Esophagus (tissue), 2 donors: Measurements from ENCODE around the gene SULF2. TPM values are rescaled to one million over a fixed set of nuclear protein-coding genes. Genes with fewer than 3 reads are reported as not detected.

Experiments used
- H3K27ac ChIP-seq, 2 donors: one replicate each; pipeline ENCODE4 v1.5.1; 2013; ENCODE audit warnings: low read depth in 2 of 2, mild to moderate bottlenecking in 2 of 2, inconsistent platforms in 1 of 2, low read length in 1 of 2, moderate library complexity in 1 of 2
- H3K27me3 ChIP-seq, 2 donors: one replicate each; pipeline ENCODE4 v1.6.1; 2013; ENCODE audit warnings: low read length in 2 of 2, control low read depth in 1 of 2, mild to moderate bottlenecking in 1 of 2; ENCODE audit not compliant: insufficient read depth in 2 of 2, control insufficient read depth in 1 of 2
- H3K36me3 ChIP-seq, 2 donors: one replicate each; pipeline ENCODE4 v1.6.1; 2013; ENCODE audit warnings: low read length in 1 of 2; ENCODE audit not compliant: control insufficient read depth in 2 of 2, insufficient read depth in 2 of 2
- H3K4me1 ChIP-seq, 2 donors: one replicate each; pipeline ENCODE4 v1.6.1; 2013; ENCODE audit warnings: low read length in 1 of 2; ENCODE audit not compliant: control insufficient read depth in 2 of 2, insufficient read depth in 2 of 2
- H3K4me3 ChIP-seq, 2 donors: one replicate each; pipeline ENCODE4 v1.5.1; 2013; ENCODE audit warnings: low read length in 2 of 2, mild to moderate bottlenecking in 2 of 2, low read depth in 1 of 2, moderate library complexity in 1 of 2
- H3K9me3 ChIP-seq, 2 donors: one replicate each; pipeline ENCODE4 v1.6.1; 2013; ENCODE audit warnings: mild to moderate bottlenecking in 2 of 2, low read depth in 1 of 2, low read length in 1 of 2, moderate library complexity in 1 of 2; ENCODE audit not compliant: control insufficient read depth in 2 of 2, insufficient read depth in 1 of 2
- WGBS, 2 donors: extraction: QIAGEN DNeasy Blood & Tissue Kit; methylation state at CpG; one replicate each; pipeline ENCODE4 v1.1.7; 2013; 5-methylcytosine and 5-hydroxymethylcytosine counted together
- polyA plus RNA-seq, 2 donors: library from polyadenylated mRNA; stranded (reverse); fragments of 200-250 nt; gene quantifications; one replicate each; pipeline ENCODE4 v1.2.3, GENCODE V29; 2013
- donor health status: healthy with polysubstance abuse.
- donor health status: Bipolar disorder and iron deficiency.

The SULF2 gene
- polyA plus RNA-seq, 2 donors, result 47.3 to 153 TPM

GRCh38 chr20:47699818-47700217 lies 85.5 kb downstream of the SULF2 start:
- H3K4me1 ChIP-seq, result no peaks in the 10 kb centered on the region
- H3K27me3 ChIP-seq, result no peaks in the 10 kb centered on the region
- 76 to 90% methylated on average over 1 of the region's 1 CpG for WGBS, 2 donors
- no peak overlapping the region for H3K27ac ChIP-seq
- H3K36me3 ChIP-seq, result peaks cover 10 to 20% of the 10 kb centered on the region in 2 donors
- H3K9me3 ChIP-seq, result peaks cover 0 to 5% of the 10 kb centered on the region in 2 donors
- H3K4me3 ChIP-seq, result no peak overlapping the region

- 88 to 92% methylated on average over 6 of the region's 6 CpGs for WGBS, 2 donors
- Histone ChIP-seq H3K27ac (no peak overlapping the region), H3K27me3 (no peaks in the 10 kb centered on the region), H3K4me1 (no peaks in the 10 kb centered on the region), H3K36me3 (peaks cover 10 to 30% of the 10 kb centered on the region in 2 donors), H3K4me3 (no peak overlapping the region), H3K9me3 (peaks cover 0 to 8% of the 10 kb centered on the region in 2 donors)
Observed at GRCh38 chr20:47698142-47698541, 87.1 kb downstream of the SULF2 start.

GRCh38 chr20:47696856-47697255 lies 88.4 kb downstream of the SULF2 start:
- H3K27me3 ChIP-seq, result no peaks in the 10 kb centered on the region
- WGBS, 2 donors, result 96% methylated on average over 11 of the region's 11 CpGs
- no peak overlapping the region for H3K27ac ChIP-seq
- peaks cover 10 to 28% of the 10 kb centered on the region in 2 donors for H3K36me3 ChIP-seq
- no peaks in the 10 kb centered on the region for H3K4me1 ChIP-seq
- peaks cover 0 to 10% of the 10 kb centered on the region in 2 donors for H3K9me3 ChIP-seq
- no peak overlapping the region for H3K4me3 ChIP-seq

- H3K27ac ChIP-seq, result no peak overlapping the region
- H3K27me3 ChIP-seq, result no peaks in the 10 kb centered on the region
- no peaks in the 10 kb centered on the region for H3K4me1 ChIP-seq
- 93 to 94% methylated on average over 21 of the region's 21 CpGs for WGBS, 2 donors
- H3K36me3 ChIP-seq, result peaks cover 11 to 31% of the 10 kb centered on the region in 2 donors
- peaks cover 0 to 12% of the 10 kb centered on the region in 2 donors for H3K9me3 ChIP-seq
- H3K4me3 ChIP-seq, result no peak overlapping the region
Observed at GRCh38 chr20:47694021-47694818, 91.1 kb downstream of the SULF2 start.

GRCh38 chr20:47691625-47692024 lies 93.7 kb downstream of the SULF2 start:
- H3K36me3 ChIP-seq, result peaks cover 8 to 33% of the 10 kb centered on the region in 2 donors

GRCh38 chr20:47689731-47690130 lies 95.5 kb downstream of the SULF2 start:
- H3K36me3 ChIP-seq, result peaks cover 8 to 36% of the 10 kb centered on the region in 2 donors
- 90 to 97% methylated on average over 1 of the region's 1 CpG for WGBS, 2 donors

More at GRCh38 chr20:47691625-47692024, 93.7 kb downstream of the SULF2 start:
- H3K27ac ChIP-seq, result no peak overlapping the region
- no peaks in the 10 kb centered on the region for H3K4me1 ChIP-seq
- no peaks in the 10 kb centered on the region for H3K27me3 ChIP-seq
- H3K4me3 ChIP-seq, result no peak overlapping the region
- peaks cover 0 to 8% of the 10 kb centered on the region in 2 donors for H3K9me3 ChIP-seq

GRCh38 chr20:47688385-47689381 lies 96.6 kb downstream of the SULF2 start:
- no peaks in the 10 kb centered on the region for H3K27me3 ChIP-seq
- H3K27ac ChIP-seq, result no peak overlapping the region
- peaks cover 8 to 34% of the 10 kb centered on the region in 2 donors for H3K36me3 ChIP-seq
- 84 to 86% methylated on average over 18 of the region's 18 CpGs for WGBS, 2 donors
- no peak overlapping the region for H3K4me3 ChIP-seq
- peaks cover 0 to 4% of the 10 kb centered on the region in 2 donors for H3K9me3 ChIP-seq
- no peaks in the 10 kb centered on the region for H3K4me1 ChIP-seq

More at GRCh38 chr20:47689731-47690130, 95.5 kb downstream of the SULF2 start:
- Histone ChIP-seq H3K4me3 (no peak overlapping the region), H3K4me1 (no peaks in the 10 kb centered on the region), H3K27ac (no peak overlapping the region), H3K27me3 (no peaks in the 10 kb centered on the region), H3K9me3 (peaks cover 0 to 7% of the 10 kb centered on the region in 2 donors)

GRCh38 chr20:47687095-47687987 lies 97.9 kb downstream of the SULF2 start:
- Histone ChIP-seq H3K4me1 (peaks cover 4 to 8% of the 10 kb centered on the region in 2 donors), H3K27ac (no peak overlapping the region), H3K9me3 (peaks cover 0 to 2% of the 10 kb centered on the region in 2 donors), H3K4me3 (no peak overlapping the region), H3K27me3 (no peaks in the 10 kb centered on the region), H3K36me3 (peaks cover 8 to 45% of the 10 kb centered on the region in 2 donors)
- 90 to 93% methylated on average over 20 of the region's 20 CpGs for WGBS, 2 donors
